SH-SY5Y (cell line): ENCODE results near the gene SLF2.

ENCODE experiments used
- GATA2 ChIP-seq: IDR thresholded peaks from 2 replicates; pipeline ENCODE4 v1.6.1; 2011; ENCODE audit warnings: mild to moderate bottlenecking, low read depth, low read length
- GATA3 ChIP-seq: IDR thresholded peaks from 2 replicates; pipeline ENCODE4 v1.6.1; 2011; ENCODE audit warnings: low read depth, mild to moderate bottlenecking, low read length, moderate library complexity

- TF ChIP-seq GATA3 (no peak), GATA2 (no peak)
These were observed 29.5 kb downstream of the SLF2 start for GRCh38 chr10:100942229-100942628.
